22Rv1 (cell line): ENCODE data around the gene DSCAML1.

Experiments
- CTCF ChIP-seq: fragments of 450-650 bp; IDR thresholded peaks from 2 replicates; pipeline ENCODE4 v1.5.1; 2017; ENCODE audit warnings: mild to moderate bottlenecking
- ZFX ChIP-seq: fragments of 450-650 bp; IDR thresholded peaks from 2 replicates; pipeline ENCODE4 v1.6.1; 2017; ENCODE audit warnings: antibody characterized with exemption, borderline replicate concordance

GRCh38 chr11:117705866-117706265 lies 91.2 kb downstream of the DSCAML1 start:
- TF ChIP-seq CTCF (no peak), ZFX (no peak)
